ENCODE data around the gene POLR3A.

The POLR3A gene

DNA sequence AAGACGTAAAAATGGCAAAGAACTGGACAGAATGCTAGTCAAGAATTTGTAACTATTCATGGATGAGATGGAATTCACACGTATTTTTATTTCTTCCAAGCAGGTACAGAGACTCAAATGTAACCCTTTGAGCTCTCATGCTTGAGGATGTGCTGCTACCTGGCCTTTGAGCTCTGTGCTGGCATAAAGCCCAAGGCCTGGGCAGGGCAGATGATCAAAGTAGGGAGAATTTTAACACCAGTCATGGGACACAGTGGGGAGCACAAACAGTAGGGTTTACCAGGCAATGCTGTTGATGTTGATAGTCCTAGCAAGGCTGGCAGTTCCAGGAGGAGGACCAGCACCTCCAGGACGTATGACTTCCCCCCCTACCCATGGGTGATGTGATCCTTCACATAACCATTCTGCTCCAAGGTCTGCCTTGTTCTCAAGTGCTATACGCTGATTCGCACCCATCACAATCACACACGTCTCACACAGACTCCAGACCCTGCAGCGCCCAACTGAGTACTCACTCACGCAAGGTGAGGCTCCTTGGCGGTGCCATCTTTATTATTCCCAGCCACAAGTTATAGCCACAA, 54.1 kb downstream of the POLR3A start:
- DNase-seq: no peak

- no peak for DNase-seq
These were observed 54.8 kb downstream of the POLR3A start for GRCh38 chr10:77974396-77975074.

GRCh38 chr10:77973276-77973675, 56.0 kb downstream of the POLR3A start:
- no peak for DNase-seq

DNA sequence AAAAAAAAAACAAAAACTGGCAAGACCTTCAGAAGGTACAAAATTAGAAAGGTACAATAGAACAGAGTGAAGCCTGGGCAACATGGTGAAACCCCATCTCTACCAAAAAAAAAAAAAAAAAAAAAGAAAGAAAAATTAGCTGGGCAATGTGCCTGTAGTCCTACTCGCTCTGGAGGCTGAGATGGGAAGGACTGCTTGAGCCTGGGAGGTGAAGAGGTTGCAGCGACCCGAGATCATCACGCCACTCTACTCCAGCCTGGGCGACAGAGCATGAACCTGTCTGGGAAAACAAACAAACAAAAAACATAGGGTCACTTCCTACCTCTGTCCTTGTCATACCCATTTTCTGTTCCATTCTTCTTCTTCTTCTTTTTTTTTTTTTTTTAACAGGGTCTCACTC, 57.2 kb downstream of the POLR3A start:
- no peak for DNase-seq

DNA sequence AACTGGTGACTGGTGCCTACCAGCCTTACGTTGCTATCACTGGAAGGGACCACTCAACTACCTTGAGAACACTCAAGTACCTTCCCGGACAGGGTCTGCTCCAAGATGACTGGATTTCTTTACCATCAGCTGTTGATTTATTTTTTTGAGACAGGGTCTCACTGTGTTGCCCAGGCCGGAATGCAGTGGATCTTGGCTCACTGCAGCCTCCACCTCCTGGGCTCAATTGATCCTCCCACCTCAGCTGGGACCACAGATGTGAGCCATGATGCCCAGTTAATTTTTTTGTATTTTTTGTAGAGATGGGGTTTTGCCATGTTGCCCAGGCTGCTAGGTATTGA, 57.5 kb downstream of the POLR3A start:
- DNase-seq: no peak

DNA sequence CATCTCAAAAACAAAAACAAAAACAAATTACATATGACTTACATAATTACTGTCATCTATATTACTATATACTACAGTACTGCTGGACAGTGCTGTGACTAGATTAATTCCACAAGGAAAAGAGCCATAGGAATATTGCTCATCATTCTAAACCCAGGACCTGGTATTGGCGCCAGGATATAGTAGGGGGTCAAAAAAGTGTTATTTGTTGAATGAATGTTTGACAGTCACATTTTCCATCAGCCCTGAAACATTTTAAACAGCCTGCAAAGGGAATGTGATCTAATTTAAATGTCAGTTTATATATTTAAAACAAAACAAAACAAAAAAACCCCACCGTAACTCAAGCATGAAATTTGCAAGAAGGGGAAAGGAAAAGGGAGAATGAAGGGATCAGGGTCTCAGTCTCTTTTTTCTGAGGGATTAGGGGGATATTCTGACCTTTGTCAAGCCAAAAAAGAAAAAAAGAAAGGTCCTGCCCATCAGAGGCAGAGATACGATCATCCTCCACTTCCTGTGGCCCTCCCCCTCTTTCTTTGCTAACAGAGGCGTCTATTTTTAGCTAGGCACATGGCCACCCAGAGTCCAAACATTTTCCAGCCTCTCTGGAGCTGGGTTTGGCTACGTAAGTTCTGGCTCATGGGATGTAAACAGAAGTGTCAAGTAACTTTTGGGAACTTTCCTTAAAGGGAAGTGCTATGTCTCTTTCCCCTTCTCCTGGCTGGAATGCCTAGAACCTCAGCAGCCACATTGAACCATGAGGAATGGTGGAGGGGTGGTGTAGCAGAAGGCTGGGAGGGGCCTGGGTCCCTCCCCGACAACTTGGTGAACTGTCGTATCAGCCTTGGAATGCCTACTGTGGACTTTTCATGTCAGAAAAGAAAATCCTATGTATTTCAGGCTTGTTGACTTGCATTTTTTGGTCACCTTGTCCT, 58.2 kb downstream of the POLR3A start:
- DNase-seq: no peak

- no peak for DNase-seq
These were observed 60.2 kb downstream of the POLR3A start for GRCh38 chr10:77969114-77969513.

DNA sequence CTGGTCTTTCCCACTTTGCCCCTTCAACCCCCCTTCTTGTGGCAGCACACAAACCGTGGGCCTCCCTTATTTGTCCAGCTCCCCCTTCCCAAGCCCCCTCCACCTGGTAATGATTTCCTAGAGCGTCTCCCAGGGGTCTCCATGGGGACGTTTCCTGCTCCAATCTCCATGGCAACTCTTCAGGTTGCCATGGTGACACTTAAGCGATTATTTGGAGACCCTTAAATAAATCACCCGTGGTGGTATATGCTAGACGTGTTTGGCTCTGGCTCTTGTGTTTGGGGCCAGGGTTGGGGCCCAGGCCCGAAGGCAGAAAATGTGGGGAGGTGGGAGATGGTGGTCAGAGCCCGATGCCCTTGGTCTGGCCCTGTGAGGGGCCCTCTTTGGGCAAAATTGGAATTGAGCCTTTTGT, 61.7 kb downstream of the POLR3A start:
- no peak for DNase-seq

DNA sequence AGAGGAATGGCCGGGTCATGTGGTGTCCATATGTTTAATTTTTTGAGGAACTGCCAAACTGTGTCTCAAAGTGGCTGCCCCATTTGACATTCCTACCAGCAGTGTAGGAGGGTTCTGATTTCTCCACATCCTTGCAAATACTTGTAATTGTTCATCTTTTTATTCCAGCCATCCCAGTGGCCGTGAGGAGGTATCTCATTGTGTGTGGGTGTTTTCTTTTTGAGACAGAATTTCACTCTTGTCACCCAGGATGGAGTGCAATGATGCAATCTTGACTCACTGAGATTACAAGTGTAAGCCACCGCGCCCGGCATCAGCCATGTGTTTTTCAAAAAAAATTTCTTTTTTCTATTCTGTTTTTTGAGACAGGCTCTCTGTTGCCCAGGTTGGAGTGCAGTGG, 64.0 kb downstream of the POLR3A start:
- DNase-seq: no peak

DNA sequence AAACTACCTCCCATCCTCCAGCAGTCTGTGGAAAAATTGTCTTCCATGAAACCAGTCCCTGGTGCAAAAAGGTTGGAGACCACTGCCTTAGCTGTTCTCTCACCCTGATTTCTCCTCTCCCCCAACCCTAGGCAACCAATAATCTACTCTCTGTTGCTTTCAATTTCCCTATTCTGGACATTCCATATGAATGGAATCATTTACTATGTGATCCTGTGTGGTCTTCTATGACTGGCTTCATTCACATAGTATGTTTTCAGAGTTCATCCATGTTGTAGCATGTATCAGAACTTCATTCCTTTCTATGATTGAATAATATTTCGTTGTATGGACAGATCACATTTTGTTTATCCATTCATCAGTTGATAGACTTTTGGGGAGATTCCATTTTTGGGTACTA, 64.5 kb downstream of the POLR3A start:
- DNase-seq: no peak

- DNase-seq: no peak
These were observed 65.4 kb downstream of the POLR3A start for GRCh38 chr10:77963901-77964300.

DNA sequence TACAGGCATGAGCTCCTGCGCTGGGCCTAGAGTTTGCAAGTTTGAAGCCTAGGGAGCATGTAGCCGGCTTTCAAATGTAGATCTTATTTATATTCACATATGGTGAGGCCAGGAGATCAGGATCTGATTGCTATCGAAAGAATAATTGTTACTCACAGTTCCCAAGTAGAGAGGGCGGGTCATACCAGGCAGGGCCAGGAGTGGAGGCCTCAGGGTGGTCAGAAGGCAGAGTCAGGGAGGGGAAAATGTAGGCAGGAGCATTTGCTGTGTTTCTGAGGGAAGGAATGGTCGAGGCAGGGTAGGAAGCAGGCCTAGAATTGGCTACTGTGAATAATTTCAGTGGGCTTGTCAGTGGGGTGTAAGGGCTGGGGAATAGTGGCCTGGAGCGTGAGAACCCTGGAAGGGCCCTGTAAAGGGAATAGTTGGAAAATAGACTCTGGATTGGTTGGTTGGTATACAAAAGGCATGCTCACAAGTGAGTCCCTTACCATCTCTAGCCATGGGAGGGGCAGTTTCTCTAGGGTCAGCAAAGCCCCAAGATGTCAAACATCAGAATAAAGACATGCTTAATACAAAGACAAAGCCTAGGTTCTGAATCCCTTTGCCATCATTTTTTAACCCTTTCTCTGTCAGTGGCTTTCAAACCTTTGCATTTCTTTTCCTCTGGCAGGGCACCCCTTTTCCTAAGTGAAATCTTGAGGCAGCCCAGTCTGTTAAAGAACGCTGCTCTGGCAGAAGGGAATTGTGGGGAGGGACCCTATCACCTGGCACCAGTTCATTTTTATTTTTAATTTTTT, 66.8 kb downstream of the POLR3A start:
- no peak for DNase-seq

GRCh38 chr10:77961668-77962067, 67.6 kb downstream of the POLR3A start:
- no peak for DNase-seq

DNA sequence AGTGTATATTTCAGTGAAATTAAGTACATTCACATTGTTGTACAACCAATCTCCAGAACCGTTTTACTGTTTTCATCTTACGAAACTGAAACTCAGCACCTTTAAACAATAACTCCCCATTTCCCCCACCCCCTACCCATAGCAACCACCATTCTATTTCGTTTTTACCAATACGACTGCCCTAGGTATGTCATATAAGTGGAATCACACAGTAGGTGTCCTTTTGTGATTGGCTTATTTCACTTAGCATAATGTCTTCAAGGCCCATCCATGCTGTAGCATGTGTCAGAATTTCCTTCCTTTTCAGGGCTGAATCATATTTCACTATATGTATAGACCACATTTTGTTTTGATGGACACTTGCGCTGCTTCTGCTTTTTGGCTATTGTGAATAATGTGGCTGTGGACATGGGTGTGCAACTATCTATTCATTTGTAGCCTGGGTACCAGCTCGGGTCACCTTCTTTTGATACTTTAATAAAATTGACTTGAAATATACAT, 68.4 kb downstream of the POLR3A start:
- no peak for DNase-seq

GRCh38 chr10:77959887-77960455, 69.3 kb downstream of the POLR3A start:
- no peak for DNase-seq

- DNase-seq: no peak
These were observed 69.9 kb downstream of the POLR3A start for GRCh38 chr10:77959384-77959783.

GRCh38 chr10:77955136-77955535, 74.2 kb downstream of the POLR3A start:
- no peak for DNase-seq

- no peak for DNase-seq
These were observed 80.1 kb downstream of the POLR3A start for GRCh38 chr10:77949167-77949566.

- no peak for DNase-seq
These were observed 83.2 kb downstream of the POLR3A start for GRCh38 chr10:77946084-77946483.

- DNase-seq: no peak
These were observed 84.8 kb downstream of the POLR3A start for GRCh38 chr10:77944519-77944918.

DNA sequence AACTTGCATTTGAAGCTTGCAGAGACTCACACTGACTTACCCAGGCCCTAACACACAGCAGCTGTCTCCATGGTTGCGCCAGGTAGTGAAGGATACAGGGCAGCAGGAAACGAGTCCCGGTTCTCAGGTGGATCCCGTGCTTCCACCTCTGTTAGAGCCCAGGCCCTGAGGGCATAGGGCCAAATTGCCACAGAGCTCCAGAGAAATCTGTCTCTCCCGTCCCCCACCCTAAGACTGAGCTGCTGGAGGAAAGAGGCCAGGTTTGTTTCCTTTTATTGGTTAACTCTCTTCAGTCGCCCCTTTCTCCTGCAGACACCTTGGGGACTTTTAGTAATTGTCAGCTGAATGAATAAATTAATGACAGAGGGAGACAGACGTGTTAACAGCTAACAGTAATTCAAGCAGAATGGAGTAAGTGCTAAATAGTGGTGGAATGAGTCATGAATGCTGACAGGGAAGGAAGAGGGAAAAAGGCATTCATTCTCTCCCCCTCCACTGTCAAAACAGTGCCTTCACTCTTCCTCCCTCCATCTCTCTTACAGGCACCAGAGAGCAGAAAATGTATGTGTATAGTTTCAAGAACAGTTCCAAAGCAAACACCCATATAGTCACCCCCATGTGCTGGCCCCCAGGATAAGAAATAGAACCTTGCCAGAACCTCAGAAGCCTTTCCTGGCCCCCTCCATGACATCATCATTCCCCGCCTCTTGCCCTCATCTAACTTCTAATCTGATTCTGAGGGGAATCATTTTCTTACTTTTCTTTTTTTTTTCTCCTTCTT, 86.0 kb downstream of the POLR3A start:
- DNase-seq: no peak

- DNase-seq: no peak
These were observed 87.5 kb downstream of the POLR3A start for GRCh38 chr10:77941790-77942189.

All from CD4-positive, alpha-beta T cell treated with Interferon gamma for 1 hour (primary cell).